GM23338 (cell line): ENCODE results near the gene ZSCAN32. TPM values are rescaled to one million over a fixed set of nuclear protein-coding genes. Genes with fewer than 3 reads are reported as not detected.

Experiments
- ATAC-seq: fragments of 200-7000 bp; cut with Tn5 transposase; 3 replicates; pipeline ENCODE4 v1.9.1; 2020
- DNase-seq: peaks from one replicate; pipeline ENCODE4 v3.0.0-alpha.2; 2015; ENCODE audit warnings: low spot score
- H2AFZ ChIP-seq: fragments of 200-600 bp; sonication (generic); 2 replicates; pipeline ENCODE4 v1.8.0; 2016; ENCODE audit warnings: antibody characterized with exemption, mild to moderate bottlenecking, moderate library complexity
- H3F3A ChIP-seq: fragments of 200-600 bp; sonication (generic); replicated peaks from 2 replicates; pipeline ENCODE4 v1.8.0; 2017; ENCODE audit warnings: antibody characterized with exemption, mixed run types, low read depth
- H3K27ac ChIP-seq: fragments of 200-600 bp; sonication (generic); 2 replicates; pipeline ENCODE4 v1.6.1; 2016; ENCODE audit warnings: low read depth
- H3K27me3 ChIP-seq: fragments of 200-600 bp; sonication (generic); 2 replicates; pipeline ENCODE4 v1.8.0; 2016; ENCODE audit warnings: mild to moderate bottlenecking, mixed run types, moderate library complexity; ENCODE audit not compliant: insufficient read depth
- H3K36me3 ChIP-seq: fragments of 200-600 bp; sonication (generic); 2 replicates; pipeline ENCODE4 v1.8.0; 2016; ENCODE audit warnings: mild to moderate bottlenecking; ENCODE audit not compliant: insufficient read depth
- H3K4me1 ChIP-seq: fragments of 200-600 bp; sonication (generic); 2 replicates; pipeline ENCODE4 v1.8.0; 2016; ENCODE audit warnings: mild to moderate bottlenecking, moderate library complexity; ENCODE audit not compliant: insufficient read depth
- H3K4me2 ChIP-seq: fragments of 200-600 bp; sonication (generic); 2 replicates; pipeline ENCODE4 v1.7.1; 2017; ENCODE audit warnings: mixed run types
- H3K4me3 ChIP-seq: fragments of 200-600 bp; sonication (generic); 2 replicates; pipeline ENCODE4 v1.6.1; 2016; ENCODE audit warnings: mixed run types
- H3K79me2 ChIP-seq: fragments of 200-600 bp; sonication (generic); replicated peaks from 2 replicates; pipeline ENCODE4 v1.8.0; 2017; ENCODE audit warnings: mild to moderate bottlenecking; ENCODE audit not compliant: insufficient read depth
- H3K9me2 ChIP-seq: fragments of 200-600 bp; sonication (generic); 2 replicates; pipeline ENCODE4 v1.8.0; 2017; ENCODE audit not compliant: insufficient read depth
- H4K20me1 ChIP-seq: fragments of 200-600 bp; sonication (generic); replicated peaks from 2 replicates; pipeline ENCODE4 v1.8.0; 2017; ENCODE audit warnings: mild to moderate bottlenecking; ENCODE audit not compliant: insufficient read depth
- H3K27ac Mint-ChIP-seq: 2 replicates; pipeline ENCODE4 v1.8.0; 2020; ENCODE audit warnings: inconsistent platforms, mild to moderate bottlenecking, moderate library complexity, mixed read lengths
- H3K27me3 Mint-ChIP-seq: 3 replicates; pipeline ENCODE4 v1.8.0; 2022; ENCODE audit warnings: low read depth, mild to moderate bottlenecking, moderate library complexity, mixed read lengths, inconsistent platforms; ENCODE audit not compliant: insufficient read depth, poor library complexity
- H3K36me3 Mint-ChIP-seq: 3 replicates; pipeline ENCODE4 v1.8.0; 2021; ENCODE audit warnings: low read depth, mild to moderate bottlenecking, inconsistent platforms, moderate library complexity, mixed read lengths
- H3K4me1 Mint-ChIP-seq: 3 replicates; pipeline ENCODE4 v1.8.0; 2020; ENCODE audit warnings: mild to moderate bottlenecking, inconsistent platforms, mixed read lengths
- H3K4me3 Mint-ChIP-seq: 3 replicates; pipeline ENCODE4 v1.8.0; 2021; ENCODE audit warnings: moderate library complexity, mild to moderate bottlenecking, inconsistent platforms, mixed read lengths
- H3K9me3 Mint-ChIP-seq: 3 replicates; pipeline ENCODE4 v1.8.0; 2020; ENCODE audit warnings: moderate library complexity, mild to moderate bottlenecking, inconsistent platforms, mixed read lengths
- CREB1 ChIP-seq: fragments of 250-450 bp; sonication (Bioruptor Pico); IDR thresholded peaks from 2 replicates; pipeline ENCODE4 v1.5.0; 2020; ENCODE audit warnings: low read depth, mild to moderate bottlenecking, moderate library complexity
- CTCF ChIP-seq, 2 experiments: fragments of 200-600 bp in 1 of 2; sonication (generic) in 1 of 2; conservative IDR thresholded peaks; 2 replicates each; pipeline versions ENCODE4 v1.5.1 to v1.6.1; 2016 to 2017; ENCODE audit warnings: antibody characterized with exemption in 2 of 2, low read depth in 2 of 2, mild to moderate bottlenecking in 2 of 2, moderate library complexity in 1 of 2
- ETS1 ChIP-seq: IDR thresholded peaks from 2 replicates; pipeline ENCODE4 v1.6.1; 2016; ENCODE audit warnings: antibody characterized with exemption
- EZH2 ChIP-seq: fragments of 200-600 bp; sonication (generic); IDR thresholded peaks from one replicate; pipeline ENCODE4 v1.8.0; 2017; ENCODE audit warnings: antibody characterized with exemption, mild to moderate bottlenecking, low read depth; ENCODE audit not compliant: unreplicated experiment
- EZH2phosphoT487 ChIP-seq: fragments of 200-600 bp; sonication (generic); IDR thresholded peaks from one replicate; pipeline ENCODE4 v1.8.1; 2018; ENCODE audit warnings: antibody characterized with exemption; ENCODE audit not compliant: unreplicated experiment
- NANOG ChIP-seq: IDR thresholded peaks from 2 replicates; pipeline ENCODE4 v1.6.1; 2016; ENCODE audit warnings: antibody characterized with exemption, borderline replicate concordance
- POLR2AphosphoS5 ChIP-seq: IDR thresholded peaks from 2 replicates; pipeline ENCODE4 v1.6.1; 2016; ENCODE audit warnings: antibody characterized with exemption, low read depth
- REST ChIP-seq: IDR thresholded peaks from one replicate; pipeline ENCODE4 v1.6.1; 2018; ENCODE audit warnings: antibody characterized with exemption; ENCODE audit not compliant: unreplicated experiment
- STAT1 ChIP-seq: IDR thresholded peaks from one replicate; pipeline ENCODE4 v1.6.1; 2016; ENCODE audit warnings: antibody characterized with exemption; ENCODE audit not compliant: unreplicated experiment
- ZNF114 ChIP-seq: fragments of 250-450 bp; sonication (Bioruptor Pico); IDR thresholded peaks from 2 replicates; pipeline ENCODE4 v1.5.0; 2020; ENCODE audit warnings: mild to moderate bottlenecking, moderate library complexity
- polyA plus RNA-seq: library from polyadenylated mRNA; unstranded; fragments of >200 nt; fragmentation: Nextera tagmentation; extraction: Ambion mirVana; gene quantifications from 2 replicates; pipeline ENCODE4 v1.2.1, GENCODE V29; 2016
- total RNA-seq: library from RNA; depleted of rRNA; stranded (reverse); fragments of >200 nt; shearing (Covaris generic); gene quantifications from 2 replicates; pipeline ENCODE4 v1.2.3, GENCODE V29; 2014

The ZSCAN32 gene
- total and polyA plus RNA-seq, 2 experiments from 2014 or later: 11.7 to 19.2 TPM

GRCh38 chr16:3388325-3388724 is 12.5 kb downstream of the ZSCAN32 start:
- Mint-ChIP-seq H3K9me3 (peaks cover 60% of the 10 kb centered on the region), H3K27ac (no peak overlapping the region), H3K36me3 (peaks cover 89% of the 10 kb centered on the region), H3K4me1 (no peaks in the 10 kb centered on the region), H3K4me3 (no peak overlapping the region; the same call in 2 of the 3 replicates), H3K27me3 (peaks cover 5% of the 10 kb centered on the region)
- no peak overlapping the region for H2AFZ ChIP-seq
- H3K4me1 ChIP-seq: no peaks in the 10 kb centered on the region
- no peak overlapping the region for H3K4me2 ChIP-seq
- DNase-seq: no peak
- H3K27me3 ChIP-seq: no peaks in the 10 kb centered on the region
- H3K79me2 ChIP-seq: 0 out of 2 replicates have a peak, but pooled peaks cover 12% of the 10 kb centered on the region
- no peak for ATAC-seq
- TF ChIP-seq CREB1 (no peak), CTCF (conservative IDR thresholded peaks at IDR 0.05; ENCODE audit: low read depth in 2 of 2) (no peak), ETS1 (no peak), REST (no peak), EZH2phosphoT487 (no peak)
- H3F3A ChIP-seq: no peaks in the 10 kb centered on the region
- peaks cover 27% of the 10 kb centered on the region for H3K36me3 ChIP-seq
- no peaks in the 10 kb centered on the region for H3K9me2 ChIP-seq
- H3K27ac ChIP-seq: no peak overlapping the region
- no peak overlapping the region for H3K4me3 ChIP-seq
- H4K20me1 ChIP-seq: no peaks in the 10 kb centered on the region; the same call in 1 of the 2 replicates

- H3K36me3 ChIP-seq: peaks cover 45% of the 10 kb centered on the region
- peaks cover 95% of the 10 kb centered on the region for H3K9me3 Mint-ChIP-seq
- no peaks in the 10 kb centered on the region for H4K20me1 ChIP-seq
- H3K27ac ChIP-seq: no peak overlapping the region
- H3K4me3 Mint-ChIP-seq: no peak overlapping the region
- peak; percentile 11 for DNase-seq
- H3K36me3 Mint-ChIP-seq: peaks cover 84% of the 10 kb centered on the region
- no peaks in the 10 kb centered on the region for H3K4me1 Mint-ChIP-seq
- ATAC-seq: no peak
- no peak overlapping the region for H2AFZ ChIP-seq
- H3K4me2 ChIP-seq: no peak overlapping the region
- H3K79me2 ChIP-seq: no peaks in the 10 kb centered on the region
- peak overlapping the region; percentile 29; the same call in 1 of the 2 replicates for H3K4me3 ChIP-seq
- H3K27me3 Mint-ChIP-seq: peaks cover 10% of the 10 kb centered on the region
- H3F3A ChIP-seq: no peaks in the 10 kb centered on the region
- no peaks in the 10 kb centered on the region for H3K9me2 ChIP-seq
- H3K27ac Mint-ChIP-seq: no peak overlapping the region
- H3K27me3 ChIP-seq: no peaks in the 10 kb centered on the region
- no peaks in the 10 kb centered on the region for H3K4me1 ChIP-seq
- TF ChIP-seq EZH2phosphoT487: no peak
- no peak for TF ChIP-seq EZH2
- no peak for TF ChIP-seq CTCF (conservative IDR thresholded peaks at IDR 0.05; ENCODE audit: low read depth in 2 of 2)
- TF ChIP-seq REST: no peak
- no peak for TF ChIP-seq NANOG
- no peak for TF ChIP-seq STAT1
- TF ChIP-seq ETS1: no peak
- no peak for TF ChIP-seq POLR2AphosphoS5
- TF ChIP-seq CREB1: no peak
- TF ChIP-seq ZNF114 (CRISPR knock-in tag): no peak
Observed at GRCh38 chr16:3383045-3383448, 17.8 kb downstream of the ZSCAN32 start.
